Stomach (tissue), 9 donors: ENCODE results near the gene FOXS1. TPM values are rescaled to one million over a fixed set of nuclear protein-coding genes. Genes with fewer than 3 reads are reported as not detected.

Experiments
- DNase-seq, 2 donors: peaks; one replicate each; pipeline versions ENCODE4 v3.0.0 to v3.0.0-alpha.2; 2013 to 2019
- H3K27ac ChIP-seq, 5 donors: fragments of 200-600 bp in 4 of 5; sonication (generic) in 4 of 5; one replicate each; pipeline ENCODE4 v1.5.1; 2013 to 2019; ENCODE audit warnings: mild to moderate bottlenecking in 1 of 5, moderate library complexity in 1 of 5
- H3K27me3 ChIP-seq, 3 donors: fragments of 200-600 bp; sonication (generic); one replicate each; pipeline ENCODE4 v1.5.1; 2017 to 2019; ENCODE audit warnings: mixed run types in 1 of 3
- H3K36me3 ChIP-seq, 4 donors: fragments of 200-600 bp; sonication (generic); 1 replicate in 3 of 4; 2 replicates in 1 of 4; pipeline ENCODE4 v1.5.1; 2016 to 2019
- H3K4me1 ChIP-seq, 4 donors: fragments of 200-600 bp; sonication (generic); one replicate each; pipeline ENCODE4 v1.5.1; 2016 to 2019
- H3K4me3 ChIP-seq, 4 donors: fragments of 200-600 bp; sonication (generic) in 3 of 4; one replicate each; pipeline ENCODE4 v1.5.1; 2016 to 2019; ENCODE audit warnings: mild to moderate bottlenecking in 1 of 4
- H3K9me3 ChIP-seq, 4 donors: fragments of 200-600 bp; sonication (generic); one replicate each; pipeline ENCODE4 v1.5.1; 2016 to 2019
- CTCF ChIP-seq, 7 experiments: fragments of 450-650 bp in 4 of 7; fragments of 200-600 bp in 3 of 7; sonication (generic) in 3 of 7; IDR thresholded peaks; one replicate each; pipeline ENCODE4 v1.5.1; 2016 to 2019; ENCODE audit warnings: antibody characterized with exemption in 7 of 7, control low read depth in 2 of 7, mild to moderate bottlenecking in 1 of 7
- EP300 ChIP-seq: sonication (generic); formaldehyde crosslinking; IDR thresholded peaks from one replicate; pipeline ENCODE4 v1.6.1; 2017; ENCODE audit warnings: antibody characterized with exemption
- POLR2A ChIP-seq, 4 donors: fragments of 450-650 bp; IDR thresholded peaks; one replicate each; pipeline ENCODE4 v1.6.1; 2016; ENCODE audit warnings: antibody characterized with exemption in 4 of 4, control low read depth in 2 of 4, mild to moderate bottlenecking in 1 of 4, moderate library complexity in 1 of 4
- POLR2AphosphoS5 ChIP-seq, 3 donors: sonication (generic); formaldehyde crosslinking; IDR thresholded peaks; one replicate each; pipeline ENCODE4 v1.6.1; 2016; ENCODE audit warnings: antibody characterized with exemption in 3 of 3
- WGBS, 5 donors: extraction: QIAGEN DNeasy Blood & Tissue Kit in 3 of 5; methylation state at CpG; one replicate each; pipeline versions ENCODE4 v1.1.5 to v1.1.7; 2013 to 2018; 5-methylcytosine and 5-hydroxymethylcytosine counted together
- intact Hi-C: fragments of 100-400 bp; cut with DNase I; formaldehyde crosslinking; loops from one replicate; pipeline ENCODE4 v1.15.1; 2023; ENCODE audit warnings: low total_unique reads
- polyA plus RNA-seq, 3 donors: library from polyadenylated mRNA; stranded (reverse); fragments of 200-250 nt; gene quantifications; one replicate each; pipeline ENCODE4 v1.2.3, GENCODE V29; 2013
- total RNA-seq, 5 donors: library from RNA; depleted of rRNA; stranded (reverse); fragments of >200 nt; gene quantifications; one replicate each; pipeline versions ENCODE4 v1.1.0 to v1.2.3, GENCODE V29; 2014 to 2016
- donor health status: healthy with polysubstance abuse.
- donor health status: Bipolar disorder and iron deficiency.
- donor health status: healthy.

The FOXS1 gene
- total and polyA plus RNA-seq, 8 donors = 0.43 to 1.1 (median 0.44) TPM; not detected in 5

- H3K9me3 ChIP-seq = no peaks in the 10 kb centered on the region
- peaks cover 0 to 13% (median 10%) of the 10 kb centered on the region in 4 donors for H3K4me1 ChIP-seq
- H3K27ac ChIP-seq = peak overlapping the region; percentile 73 to 86 (median 80)
- no peaks in the 10 kb centered on the region for H3K36me3 ChIP-seq
- TF ChIP-seq POLR2AphosphoS5 (IDR thresholded peaks at IDR 0.05) = peak; percentile 34 to 68 (median 64)
- no peak for TF ChIP-seq EP300
- WGBS, 5 donors = 5 to 7% (median 6%) methylated on average over 34 to 45 of the region's 45 CpGs
- no peaks in the 10 kb centered on the region for H3K27me3 ChIP-seq
- DNase-seq = peak; percentile 96 to 97
- H3K4me3 ChIP-seq = peak overlapping the region; percentile 48 to 61 (median 54)
- intact Hi-C loops = no loop called here
These were observed 34.0 kb upstream of the FOXS1 start for GRCh38 chr20:31879143-31879987.

DNA sequence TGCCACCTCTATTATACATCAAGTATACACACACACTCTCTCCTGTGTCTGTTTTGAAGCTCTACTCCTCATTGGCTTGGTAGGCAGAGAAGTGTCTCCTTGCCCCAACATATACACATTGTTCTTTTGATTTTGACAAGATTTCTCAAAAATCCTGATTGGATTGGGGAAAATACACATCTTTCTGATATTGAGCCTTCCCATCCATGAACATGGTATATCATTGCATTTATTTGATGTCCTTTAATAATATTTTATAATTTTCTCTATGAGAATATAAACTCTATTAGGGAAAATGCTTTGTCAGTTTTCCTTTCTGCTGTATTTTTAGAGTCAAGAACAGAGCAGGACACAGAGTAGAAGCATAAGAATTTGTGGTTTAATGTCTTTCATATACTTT, 32.3 kb upstream of the FOXS1 start:
- intact Hi-C loops = no loop called here

DNA sequence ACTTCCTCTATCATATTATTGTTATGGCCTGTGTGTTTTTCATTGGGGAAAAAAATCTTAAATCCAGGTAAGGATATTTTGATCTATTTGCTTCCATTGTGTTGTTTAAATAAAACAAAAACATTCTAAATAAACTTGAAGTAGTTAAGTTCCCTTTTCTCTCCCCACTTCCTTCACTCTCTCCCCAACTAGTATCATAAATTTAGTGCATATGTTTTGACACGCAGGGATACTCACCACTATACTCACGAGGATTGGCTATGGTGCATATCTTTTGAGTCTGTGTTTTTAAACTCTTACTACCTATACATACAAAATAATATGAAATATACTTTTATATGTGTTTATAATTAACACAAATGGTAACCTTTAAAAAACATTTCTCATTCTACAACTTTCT, 30.3 kb upstream of the FOXS1 start:
- no peak overlapping the region for H3K4me3 ChIP-seq
- H3K4me1 ChIP-seq = peaks cover 0 to 18% (median 16%) of the 10 kb centered on the region in 4 donors
- H3K9me3 ChIP-seq = no peaks in the 10 kb centered on the region
- no peak for DNase-seq
- H3K27ac ChIP-seq = no peak overlapping the region
- H3K27me3 ChIP-seq = peaks cover 0 to 6% (median under 1%) of the 10 kb centered on the region in 3 donors
- intact Hi-C loops = no loop called here
- no peaks in the 10 kb centered on the region for H3K36me3 ChIP-seq
- 61 to 78% (median 71%) methylated on average over 2 of the region's 2 CpGs for WGBS, 5 donors
- TF ChIP-seq EP300 = no peak
- no peak for TF ChIP-seq CTCF (IDR thresholded peaks at IDR 0.05)
- TF ChIP-seq POLR2AphosphoS5 (IDR thresholded peaks at IDR 0.05) = no peak

More for the DNA sequence above, 32.3 kb upstream of the FOXS1 start:
- Histone ChIP-seq H3K27me3 (no peaks in the 10 kb centered on the region), H3K36me3 (no peaks in the 10 kb centered on the region), H3K4me3 (no peak overlapping the region), H3K9me3 (no peaks in the 10 kb centered on the region), H3K27ac (no peak overlapping the region), H3K4me1 (peaks cover 0 to 13% (median 10%) of the 10 kb centered on the region in 4 donors)
- DNase-seq = no peak
- TF ChIP-seq POLR2AphosphoS5 (IDR thresholded peaks at IDR 0.05) (no peak), POLR2A (IDR thresholded peaks at IDR 0.05) (no peak), EP300 (no peak), CTCF (IDR thresholded peaks at IDR 0.05) (no peak)

DNA sequence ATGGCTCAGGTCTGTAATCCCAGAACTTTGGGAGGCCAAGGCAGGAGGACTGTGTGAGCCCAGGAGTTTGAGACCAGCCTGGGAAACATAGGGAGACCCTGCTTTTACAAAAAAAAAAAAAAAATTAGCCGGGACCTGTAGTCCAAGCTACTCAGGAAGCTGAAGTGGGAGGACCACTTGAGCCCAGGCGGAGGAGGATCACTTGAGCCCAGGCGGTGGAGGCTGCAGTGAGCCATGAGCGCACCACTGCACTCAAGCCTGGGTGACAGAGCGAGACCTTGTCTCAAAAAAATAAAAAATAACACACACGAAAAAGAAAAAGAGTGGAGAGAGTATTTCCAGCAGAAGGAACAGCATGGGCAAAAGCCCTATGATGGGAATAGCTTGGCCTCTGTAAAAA, 27.0 kb upstream of the FOXS1 start:
- TF ChIP-seq EP300 = no peak
- intact Hi-C loops = no loop called here
- no peak for DNase-seq
- Histone ChIP-seq H3K4me3 (no peak overlapping the region), H3K4me1 (peaks cover 6 to 24% (median 23%) of the 10 kb centered on the region in 4 donors), H3K27me3 (peaks cover 0 to 27% (median 20%) of the 10 kb centered on the region in 3 donors), H3K9me3 (no peaks in the 10 kb centered on the region), H3K27ac (no peak overlapping the region), H3K36me3 (no peaks in the 10 kb centered on the region)
- WGBS, 5 donors = 73 to 90% (median 85%) methylated on average over 6 of the region's 6 CpGs

GRCh38 chr20:31871618-31871954, 26.2 kb upstream of the FOXS1 start:
- DNase-seq = no peak
- H3K27me3 ChIP-seq = peaks cover 0 to 27% (median 20%) of the 10 kb centered on the region in 3 donors
- H3K4me3 ChIP-seq = no peak overlapping the region
- intact Hi-C loops = no loop called here
- H3K27ac ChIP-seq = no peak overlapping the region
- H3K4me1 ChIP-seq = peaks cover 6 to 24% (median 23%) of the 10 kb centered on the region in 4 donors
- H3K9me3 ChIP-seq = no peaks in the 10 kb centered on the region
- no peaks in the 10 kb centered on the region for H3K36me3 ChIP-seq
- 85 to 98% (median 96%) methylated on average over 1 of the region's 1 CpG for WGBS, 5 donors
- no peak for TF ChIP-seq CTCF (IDR thresholded peaks at IDR 0.05)
- TF ChIP-seq POLR2AphosphoS5 (IDR thresholded peaks at IDR 0.05) = no peak
- no peak for TF ChIP-seq EP300
- TF ChIP-seq POLR2A (IDR thresholded peaks at IDR 0.05) = no peak
